ENCODE measurements around the gene WNK2.
"Not testable (repeated sequence)": the region's sequence is repeated elsewhere in the genome, so short reads cannot be mapped to it uniquely, and the experiment has no call there.

The WNK2 gene

DNA sequence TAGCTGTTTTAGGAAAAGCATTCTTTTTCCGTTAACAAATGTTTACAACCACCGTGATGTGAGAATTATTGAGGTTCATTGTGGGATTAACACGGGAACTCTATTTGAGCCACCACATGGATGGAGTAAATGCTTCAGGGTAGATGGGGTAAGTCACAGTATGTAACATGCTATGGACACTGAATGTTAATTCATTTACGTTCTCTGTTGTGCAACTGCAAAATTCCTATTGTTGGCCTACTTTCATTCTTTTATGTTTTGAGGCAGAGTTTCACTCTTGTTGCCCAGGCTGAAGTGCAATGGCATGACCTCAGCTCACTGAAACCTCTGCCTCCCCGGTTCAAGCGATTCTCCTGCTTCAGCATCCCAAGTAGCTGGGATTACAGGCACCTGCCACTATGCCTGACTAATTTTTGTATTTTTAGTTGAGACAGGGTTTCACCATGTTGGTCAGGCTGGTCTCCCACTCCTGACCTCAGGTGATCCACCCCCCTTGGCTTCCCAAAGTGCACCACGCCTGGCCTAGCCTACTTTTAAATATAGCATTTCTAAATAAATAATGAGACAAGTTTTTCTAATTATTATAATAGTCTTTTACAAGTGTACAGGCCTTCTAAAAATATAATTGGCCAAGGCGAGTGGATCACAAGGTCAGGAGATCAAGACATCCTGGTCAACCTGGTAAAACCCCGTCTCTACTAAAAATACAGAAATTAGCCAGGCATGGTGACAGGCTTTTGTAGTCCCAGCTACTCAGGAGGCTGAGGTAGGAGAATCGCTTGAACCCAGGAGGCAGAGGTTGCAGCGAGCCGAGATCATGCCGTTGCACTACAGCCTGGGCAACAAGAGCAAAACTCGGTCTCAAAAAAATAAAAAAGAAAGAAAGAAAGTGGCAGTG lies 169.7 kb downstream of the WNK2 start:
- not testable (repeated sequence) for DNase-seq

DNA sequence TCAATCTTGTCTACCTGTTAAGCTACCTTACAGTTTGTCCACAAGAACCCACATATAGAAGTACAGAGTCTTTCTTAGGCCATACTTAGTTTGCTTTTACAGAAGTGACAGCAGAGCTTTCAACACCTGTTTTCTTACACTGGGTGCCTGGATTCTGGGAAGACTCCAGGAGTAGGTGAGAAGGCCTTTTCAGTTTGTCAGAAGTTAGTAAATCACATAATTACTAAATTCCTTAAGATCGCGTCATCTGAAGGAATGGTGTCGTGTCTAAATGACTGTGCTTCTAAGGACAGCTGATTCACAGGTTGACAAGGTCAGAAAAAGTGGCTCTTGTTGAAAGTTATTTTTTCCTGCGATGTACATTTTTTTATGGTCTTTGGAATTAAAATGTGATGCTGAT lies 170.5 kb downstream of the WNK2 start:
- no peak for DNase-seq

DNA sequence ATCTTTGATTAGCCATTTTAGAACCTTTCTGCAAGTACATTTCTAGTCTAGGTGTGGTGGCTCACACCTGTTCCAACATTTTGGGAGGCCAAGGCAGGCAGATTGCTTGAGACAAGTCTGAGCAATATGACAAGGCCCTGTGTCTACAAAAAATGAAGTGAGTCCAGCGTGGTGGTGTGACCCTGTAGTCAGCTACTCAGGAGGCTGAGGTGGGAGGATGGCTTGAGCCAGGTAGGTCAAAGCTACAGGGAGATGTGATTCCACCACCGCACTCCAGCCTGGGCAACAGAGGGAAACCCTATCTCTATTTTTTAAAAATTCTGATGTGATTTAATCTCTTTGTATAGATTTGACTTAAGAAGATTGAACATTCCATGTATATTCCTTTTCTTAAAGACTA lies 171.9 kb downstream of the WNK2 start:
- DNase-seq, result no peak

DNA sequence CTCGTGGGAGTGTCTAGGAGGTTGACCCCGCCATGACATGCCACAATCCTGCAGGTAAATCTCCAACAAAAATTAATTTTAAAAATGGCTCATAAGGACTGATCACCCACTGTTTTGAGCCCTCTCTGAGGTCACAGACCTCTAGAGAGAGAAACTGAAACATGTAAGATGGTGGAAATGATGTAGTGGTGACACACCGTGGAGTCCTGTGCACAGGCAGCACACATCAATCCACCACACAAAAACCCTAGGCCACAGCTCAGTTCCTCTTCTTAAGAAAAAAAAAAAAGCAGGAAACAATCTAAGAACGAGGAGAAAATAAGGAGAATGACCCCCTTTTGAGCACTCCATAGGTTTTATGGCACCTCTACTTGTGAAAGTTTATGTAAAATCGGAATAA lies 173.7 kb downstream of the WNK2 start:
- no peak for DNase-seq

DNA sequence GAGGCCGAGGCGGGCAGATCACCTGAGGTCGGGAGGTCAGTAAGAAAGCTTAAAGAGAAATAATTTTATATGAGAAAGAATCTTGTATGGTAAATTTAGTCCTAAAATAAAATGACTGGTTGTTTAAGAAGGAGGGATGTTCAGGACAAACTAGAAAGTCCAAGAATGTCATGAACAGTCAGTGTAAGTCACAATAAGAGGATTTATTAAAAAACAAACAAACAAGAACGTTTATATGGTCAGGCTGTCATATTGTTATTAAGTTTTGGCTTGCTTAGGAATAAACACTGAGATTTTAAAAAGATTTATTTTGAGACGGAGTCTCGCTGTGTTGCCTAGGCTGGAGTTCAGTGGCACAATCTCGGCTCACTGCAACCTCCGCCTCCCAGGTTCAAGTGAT lies 176.0 kb downstream of the WNK2 start:
- DNase-seq, result not testable (repeated sequence)

DNA sequence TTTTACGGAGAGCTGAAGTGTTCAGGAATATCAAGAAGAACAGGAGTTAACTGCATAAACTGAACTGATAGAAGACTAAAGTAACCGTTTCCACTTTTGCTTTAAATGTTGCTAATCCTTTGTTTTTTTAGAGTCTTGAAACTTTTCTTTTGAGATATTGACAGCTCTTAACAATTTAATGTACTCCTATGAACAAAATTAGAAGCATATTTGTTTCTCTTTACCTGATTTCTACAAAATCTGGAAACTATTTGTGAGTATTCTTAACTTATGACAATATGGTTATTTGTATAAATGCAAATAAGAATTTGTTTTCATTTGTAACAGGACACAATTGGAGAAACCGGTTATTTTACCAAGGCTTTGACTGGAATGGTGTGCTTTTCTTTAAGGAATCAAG lies 178.1 kb downstream of the WNK2 start:
- no peak for DNase-seq

DNA sequence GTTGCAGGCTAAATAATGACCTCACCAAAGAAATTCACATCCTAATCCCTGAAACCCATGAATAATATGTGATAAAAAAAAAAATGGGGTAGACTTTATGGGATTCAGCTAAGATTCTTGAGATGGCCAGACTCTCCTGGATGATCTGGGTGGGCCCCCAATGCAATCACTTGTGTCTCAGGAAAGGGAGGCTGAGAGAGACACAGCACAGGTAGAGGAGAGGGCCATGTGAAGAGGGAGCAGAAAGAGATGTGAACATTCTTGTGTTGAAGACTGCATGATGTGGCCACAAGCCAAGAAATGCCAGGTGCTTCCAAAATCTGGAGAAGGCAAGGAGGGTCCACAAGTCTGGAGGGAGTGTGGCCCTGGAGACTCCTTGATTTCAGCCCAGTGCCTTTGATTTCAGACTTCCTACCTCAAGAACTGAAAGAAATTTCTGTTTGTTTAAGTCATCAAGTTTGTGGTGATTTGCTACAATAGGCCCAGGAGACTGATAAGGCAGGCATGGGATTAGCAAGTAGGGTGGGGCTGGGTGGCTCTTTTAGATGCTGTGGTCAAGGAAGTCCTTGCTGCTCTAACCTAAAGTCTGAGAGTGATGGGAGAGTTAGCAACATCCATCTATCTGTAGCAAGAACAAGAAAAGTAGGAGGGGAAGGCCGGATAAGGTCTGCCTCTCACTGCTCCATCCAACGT lies 180.9 kb downstream of the WNK2 start:
- no peak for DNase-seq

DNA sequence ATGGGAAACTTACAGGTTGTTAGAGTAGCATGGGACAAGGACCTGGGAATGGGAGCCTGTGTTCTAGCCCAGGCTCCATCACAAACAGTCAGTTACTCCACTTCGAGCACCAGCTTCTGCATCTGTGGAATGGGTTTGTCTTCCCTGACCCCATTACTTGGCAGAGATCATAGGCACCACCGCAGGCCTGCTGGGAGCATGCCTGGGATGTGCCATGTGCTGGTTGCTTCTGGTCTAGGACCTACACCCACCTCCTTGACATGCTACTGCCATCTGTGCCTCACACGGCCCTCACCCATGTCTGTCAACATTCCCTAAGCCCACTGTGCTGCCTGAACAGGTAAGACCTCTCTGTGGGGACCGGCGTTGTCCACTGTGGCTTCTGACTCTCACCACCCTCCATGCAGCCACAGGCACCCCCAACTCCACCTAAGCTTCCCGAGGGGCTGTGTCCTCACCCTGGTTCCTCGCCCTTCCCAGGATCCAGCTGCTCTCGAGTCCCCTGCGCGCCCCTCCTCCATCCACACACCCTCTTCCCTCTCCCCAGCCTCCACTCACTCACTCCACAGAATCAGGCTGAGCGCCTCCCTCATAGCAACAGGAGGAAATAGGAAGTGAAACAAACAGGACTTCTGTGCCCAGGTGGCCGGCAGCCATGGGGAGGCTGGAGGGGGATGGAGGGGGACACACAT lies 181.6 kb downstream of the WNK2 start:
- DNase-seq, result no peak

DNA sequence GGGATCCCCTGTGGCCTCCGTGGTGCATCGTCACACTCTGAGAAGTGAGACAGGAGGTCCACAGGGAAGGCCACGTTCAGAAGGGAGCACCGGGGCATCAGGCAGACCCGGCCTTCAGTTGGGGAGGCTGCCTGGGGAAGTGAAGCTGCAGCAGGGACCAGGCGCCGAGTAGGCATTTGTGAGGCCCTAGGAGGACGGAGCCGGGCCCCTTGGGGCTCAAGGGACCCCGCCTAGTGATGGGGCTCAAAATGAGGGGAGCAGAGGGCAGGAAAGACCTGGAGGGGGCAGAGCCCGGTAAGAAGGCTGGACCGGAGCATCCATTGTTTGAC lies 182.1 kb downstream of the WNK2 start:
- no peak for DNase-seq

DNA sequence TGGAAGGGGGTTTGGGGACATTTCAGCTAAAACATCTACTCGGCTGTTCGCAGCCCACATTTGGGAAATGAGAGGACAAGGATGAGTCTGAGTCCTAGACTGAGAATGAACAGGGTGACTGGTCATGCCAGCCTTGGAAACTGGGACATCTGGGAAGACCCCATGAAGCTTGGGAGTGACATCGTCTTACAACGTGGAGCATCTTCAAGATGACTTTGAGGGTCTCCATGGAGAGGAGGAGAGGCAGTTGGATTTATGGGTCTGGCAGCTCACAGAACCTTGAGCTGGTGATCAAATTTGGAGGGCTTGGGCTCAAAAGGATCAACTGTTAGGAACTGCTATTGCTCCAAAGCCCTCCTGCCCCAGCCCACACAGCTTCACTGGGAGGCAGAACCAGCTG lies 182.5 kb downstream of the WNK2 start:
- not testable (repeated sequence) for DNase-seq

DNA sequence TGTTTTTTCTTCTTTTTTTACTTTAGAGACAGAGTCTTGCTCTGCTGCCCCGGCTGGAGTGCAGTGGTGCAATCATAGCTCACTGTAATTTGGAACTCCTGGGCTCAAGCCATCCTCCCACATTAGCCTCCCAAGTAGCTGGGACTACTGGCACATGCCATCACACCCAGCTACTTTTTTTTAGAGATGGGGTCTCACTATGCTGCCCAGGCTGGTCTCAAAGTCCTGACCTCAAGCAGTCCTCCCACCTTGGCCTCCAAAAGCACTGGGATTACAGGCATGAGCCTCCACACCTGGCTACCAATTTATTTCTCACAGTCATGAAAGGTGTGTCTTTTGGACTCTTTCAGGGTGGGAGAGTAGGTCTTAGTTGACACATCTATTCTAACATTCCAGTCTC lies 184.5 kb downstream of the WNK2 start:
- no peak for DNase-seq

DNA sequence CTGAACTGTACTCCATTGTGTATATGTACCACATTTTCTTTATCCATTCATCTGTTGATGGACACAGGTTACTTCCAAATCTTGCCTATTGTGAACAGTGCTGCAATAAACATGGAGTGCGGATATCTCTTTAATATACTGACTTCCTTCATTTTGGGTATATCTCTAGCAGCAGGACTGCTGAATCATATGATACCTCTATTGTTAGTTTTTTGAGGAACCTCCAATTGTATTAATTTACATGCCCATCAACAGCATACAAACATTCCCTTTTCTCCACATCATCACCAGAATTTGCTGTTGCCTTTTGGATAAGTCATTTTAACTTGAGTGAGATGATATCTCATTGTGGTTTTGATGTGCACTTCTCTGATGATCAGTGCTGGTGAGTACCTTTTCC lies 185.7 kb downstream of the WNK2 start:
- DNase-seq, result no peak

Measured in DMS53 (cell line).